ENCODE measurements around the gene PTPRT.

GRCh38 chr20:42763015-42763414 is 426.7 kb downstream of the PTPRT start:
- TF ChIP-seq POLR2A (IDR thresholded peaks at IDR 0.05) (no peak), CTCF (IDR thresholded peaks at IDR 0.05) (no peak)
